ENCODE data around the gene ANKRD28. TPM values are rescaled to one million over a fixed set of nuclear protein-coding genes. Genes with fewer than 3 reads are reported as not detected.

Gene ANKRD28
- total RNA-seq (2021; fragmentation: NEBNext Ultra II Directional; extraction: Animal tissue kit (Norgen Biotek cat#: 25700)) (61.4 and 61.7 TPM in 2 replicates), polyA plus RNA-seq (2011; rRNA removed) (21.4 and 39.1 TPM in 2 replicates), polyA minus RNA-seq (2011; rRNA and poly(A)+ RNA removed) (110 and 187 TPM in 2 replicates)
- 28.1 TPM for polyA plus RNA-seq (2011; cell fraction: cytosol; rRNA removed)
- 43.7 TPM for polyA plus RNA-seq (2011; cell fraction: nucleus; rRNA removed)
- 37.2 to 51.3 TPM (median 45.6 TPM) in 4 replicates for polyA plus RNA-seq (2012, experiment 1 of 2)
- 1.6 TPM for polyA plus RNA-seq (2012, experiment 2 of 2)
- 21.0 TPM for polyA plus RNA-seq (2013, experiment 1 of 2)
- 18.8 TPM for polyA plus RNA-seq (2013, experiment 2 of 2)
- 55.6 TPM for polyA minus RNA-seq (2011; cell fraction: cytosol; rRNA and poly(A)+ RNA removed)
- 112 TPM for polyA minus RNA-seq (2011; cell fraction: nucleus; rRNA and poly(A)+ RNA removed)
- long read RNA-seq, experiment 1, full-length matches to known transcripts: 3 of 28 reads
- long read RNA-seq, experiment 1, partial matches to known transcripts: 9 of 28 reads
- long read RNA-seq, experiment 1, other reads (novel, unspliced or antisense): 16 of 28 reads
- long read RNA-seq, experiment 2, partial matches to known transcripts: 3 of 3 reads
- long read RNA-seq, experiment 2, other reads (novel, unspliced or antisense): 0 of 3 reads

GRCh38 chr3:15797642-15798303 lies at the start of gene ANKRD28:
ANKRD28 (minus strand) TSS chr3:15797979; CDS start chr3:15796521, 1,458 bp downstream.
- Histone ChIP-seq H3K23me2 (ENCODE audit: low read depth, low read length) (no peaks in the 10 kb centered on the region), H2BK15ac (ENCODE audit: low read length) (no peak within 1 kb of the TSS), H3K4me2 (ENCODE audit: insufficient read depth in 1 of 2, low read depth in 2 of 2, low read length in 2 of 2) (peak within 1 kb of the TSS; percentile 34 to 37), H3K9me3 (ENCODE audit: insufficient read depth in 2 of 2, low read depth in 1 of 2, low read length in 1 of 2) (no peaks in the 10 kb centered on the region), H3K79me1 (ENCODE audit: low read depth, low read length) (peaks cover 3% of the 10 kb centered on the region; the same call in 1 of the 2 replicates), H3K27ac (ENCODE audit: low read depth, low read length) (peak within 1 kb of the TSS; percentile 13; the same call in 1 of the 2 replicates), H3K79me2 (ENCODE audit: control insufficient read depth in 1 of 2, insufficient read depth in 2 of 2, low read length in 2 of 2) (peaks cover 0 to 59% of the 10 kb centered on the region in 2 experiments; a peak in 2 of 4 replicates), H4K8ac (ENCODE audit: extremely low read depth, insufficient read depth, low read length) (no peak within 1 kb of the TSS), H2BK20ac (ENCODE audit: low read length) (no peak within 1 kb of the TSS), H2BK120ac (replicated peaks; ENCODE audit: low read depth, low read length) (no peak within 1 kb of the TSS), H3K23ac (ENCODE audit: insufficient read length) (no peak within 1 kb of the TSS), H3K27me3 (replicated peaks in 1 of 4; ENCODE audit: control insufficient read depth in 3 of 4, extremely low read depth in 1 of 4, insufficient read depth in 3 of 4, low read length in 3 of 4) (no peaks in the 10 kb centered on the region), H2BK5ac (ENCODE audit: low read depth, low read length) (no peak within 1 kb of the TSS), H4K20me1 (replicated peaks in 1 of 2; ENCODE audit: control insufficient read depth in 1 of 2, insufficient read depth in 2 of 2, low read length in 2 of 2) (no peaks in the 10 kb centered on the region), H3K56ac (replicated peaks; ENCODE audit: insufficient read length, low read depth, low read length) (no peak within 1 kb of the TSS), H3K9ac (replicated peaks in 1 of 4; ENCODE audit: extremely low read depth in 1 of 4, low read depth in 3 of 4, low read length in 3 of 4) (no peak within 1 kb of the TSS), H4K91ac (replicated peaks; ENCODE audit: insufficient read length, low read length) (no peak within 1 kb of the TSS), H3K14ac (ENCODE audit: insufficient read length) (no peak within 1 kb of the TSS), H3K4ac (replicated peaks; ENCODE audit: insufficient read length, low read depth, low read length) (no peak within 1 kb of the TSS), H2AK5ac (ENCODE audit: low read depth, low read length) (no peak within 1 kb of the TSS), H3K36me3 (ENCODE audit: control insufficient read depth in 2 of 4, insufficient read depth in 4 of 4, low read length in 3 of 4) (no peaks in the 10 kb centered on the region), H3K4me1 (replicated peaks in 1 of 4; ENCODE audit: control insufficient read depth in 3 of 4, insufficient read depth in 4 of 4, low read length in 3 of 4) (peaks cover 0 to 7% (median 4%) of the 10 kb centered on the region in 4 experiments; a peak in 4 of 7 replicates), H2BK12ac (ENCODE audit: low read depth, low read length) (no peak within 1 kb of the TSS), H4K5ac (ENCODE audit: insufficient read length, low read depth, low read length) (peak within 1 kb of the TSS; percentile 80), H3K18ac (ENCODE audit: extremely low read depth, low read length) (no peak within 1 kb of the TSS; the same call in 1 of the 2 replicates), H3K4me3 (ENCODE audit: extremely low read depth in 1 of 4, insufficient read depth in 2 of 4, low read depth in 3 of 4, low read length in 4 of 4) (peak within 1 kb of the TSS in 1 of 4 experiments; percentile 33; a peak in 2 of 8 replicates), H2AFZ (ENCODE audit: low read length) (no peak within 1 kb of the TSS)
- ChIA-PET POLR2A (ENCODE audit: partially characterized antibody) (interaction anchor here (2.3 kb wide), 1 partner anchor 11 kb away, joined by 7 read pairs; no protein-coding TSS in a partner anchor), CTCF (ENCODE audit: partially characterized antibody) (interaction anchor here (1.0 to 2.1 kb wide), 6 partner anchors 9 to 373 kb away, joined by 3 to 8 read pairs (median 4); no protein-coding TSS in a partner anchor)
- WGBS, 2 experiments (ENCODE audit: extremely low coverage in 1 of 2, insufficient coverage in 1 of 2, insufficient read length in 1 of 2, insufficient replicate concordance in 2 of 2, low coverage in 1 of 2, low lambda C conversion rate in 2 of 2, missing lambda C conversion rate in 1 of 2): 34% methylated on average over 6 of the region's 6 CpGs; no CpG with 5 or more reads in 1 of the 2 experiments
- FAIRE-seq (peak; percentile 62), DNase-seq (ENCODE audit: low read depth in 1 of 2, low spot score in 2 of 2) (no peak)
- no peak for TF ChIP-seq ATF2 (IDR thresholded peaks at IDR 0.05; ENCODE audit: low read length)
- TF ChIP-seq CTCF (IDR thresholded peaks at IDR 0.05; ENCODE audit: control extremely low read depth in 1 of 3, insufficient read depth in 1 of 3, low read depth in 1 of 3, low read length in 3 of 3): peak in 1 of 3 experiments; percentile 30; a peak in 2 of 4 replicates
